ENCODE data around the gene CMIP.

DNA sequence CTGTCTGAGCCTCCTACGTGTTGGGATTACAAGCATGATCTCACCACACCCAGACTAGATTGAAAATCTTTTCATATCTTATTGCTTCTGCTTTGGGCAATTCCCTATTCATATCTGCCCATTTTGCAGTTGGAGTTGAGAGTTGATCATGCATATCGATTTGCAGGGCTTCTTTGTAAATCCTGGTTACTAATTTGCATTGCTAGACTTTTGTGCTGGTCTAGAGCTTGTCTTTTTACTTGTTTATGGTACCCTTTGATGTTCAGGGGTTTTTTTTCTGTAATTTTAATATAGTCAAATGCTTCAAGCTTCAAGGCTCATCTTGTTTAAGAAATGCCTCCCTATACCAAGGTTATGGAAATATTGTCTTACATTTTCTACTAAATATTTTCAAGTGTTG, 23.5 kb upstream of the CMIP start:
- TF ChIP-seq, protein P1, sequence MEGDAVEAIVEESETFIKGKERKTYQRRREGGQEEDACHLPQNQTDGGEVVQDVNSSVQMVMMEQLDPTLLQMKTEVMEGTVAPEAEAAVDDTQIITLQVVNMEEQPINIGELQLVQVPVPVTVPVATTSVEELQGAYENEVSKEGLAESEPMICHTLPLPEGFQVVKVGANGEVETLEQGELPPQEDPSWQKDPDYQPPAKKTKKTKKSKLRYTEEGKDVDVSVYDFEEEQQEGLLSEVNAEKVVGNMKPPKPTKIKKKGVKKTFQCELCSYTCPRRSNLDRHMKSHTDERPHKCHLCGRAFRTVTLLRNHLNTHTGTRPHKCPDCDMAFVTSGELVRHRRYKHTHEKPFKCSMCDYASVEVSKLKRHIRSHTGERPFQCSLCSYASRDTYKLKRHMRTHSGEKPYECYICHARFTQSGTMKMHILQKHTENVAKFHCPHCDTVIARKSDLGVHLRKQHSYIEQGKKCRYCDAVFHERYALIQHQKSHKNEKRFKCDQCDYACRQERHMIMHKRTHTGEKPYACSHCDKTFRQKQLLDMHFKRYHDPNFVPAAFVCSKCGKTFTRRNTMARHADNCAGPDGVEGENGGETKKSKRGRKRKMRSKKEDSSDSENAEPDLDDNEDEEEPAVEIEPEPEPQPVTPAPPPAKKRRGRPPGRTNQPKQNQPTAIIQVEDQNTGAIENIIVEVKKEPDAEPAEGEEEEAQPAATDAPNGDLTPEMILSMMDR (IDR thresholded peaks at IDR 0.05): no peak
- TF ChIP-seq POLR2A (IDR thresholded peaks at IDR 0.05): no peak

Data from Peyer's patch (tissue), 4 donors.